Activated gamma-delta T cell treated with Interleukin-2 at 50 U/mL for 16 hours (primary cell): Measurements from ENCODE around the gene AGPAT1.
"Not testable (repeated sequence)": the region's sequence is repeated elsewhere in the genome, so short reads cannot be mapped to it uniquely, and the experiment has no call there.

Experiments used
- DNase-seq: peaks from one replicate; pipeline ENCODE4 v3.0.0-alpha.2; 2020

The AGPAT1 gene

GRCh38 chr6:32185681-32186131, 9.8 kb upstream of the AGPAT1 start:
- DNase-seq: not testable (repeated sequence)

DNA sequence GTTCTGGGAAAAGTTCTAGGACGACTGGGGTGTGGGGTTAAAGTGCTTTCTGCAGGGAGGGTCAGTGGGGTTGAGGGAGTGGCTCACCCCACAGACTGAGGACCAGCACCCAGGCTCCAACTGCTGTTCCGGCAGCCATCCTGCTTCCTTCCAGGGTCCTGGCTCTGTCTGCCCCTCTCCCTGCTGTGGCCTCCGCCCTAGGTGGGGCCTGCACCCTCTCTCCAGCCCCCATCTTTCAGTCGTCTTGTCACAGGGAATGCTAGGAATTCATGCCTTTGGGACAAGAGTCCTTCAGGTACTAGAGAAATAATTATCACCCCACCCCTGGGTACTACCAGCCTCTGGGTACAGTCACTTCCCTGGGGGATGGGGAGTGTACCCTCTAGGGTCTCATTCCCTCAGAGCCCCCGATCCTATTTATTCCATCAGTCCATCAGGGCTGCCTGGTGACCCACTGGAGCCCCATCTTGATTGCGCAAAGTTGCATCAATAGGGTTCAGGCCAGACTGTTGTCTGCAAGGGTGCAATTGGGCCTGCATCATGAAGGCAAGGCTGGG, 8.3 kb upstream of the AGPAT1 start, which contains the start of gene AGER:
Gene AGER, minus strand, starts transcription at position 170 of the 557 bp plus-strand sequence. Its CDS starts 31 bp downstream, at position 139.
- DNase-seq: no peak

- no peak for DNase-seq
Observed at GRCh38 chr6:32183483-32184083, 7.7 kb upstream of the AGPAT1 start.

DNA sequence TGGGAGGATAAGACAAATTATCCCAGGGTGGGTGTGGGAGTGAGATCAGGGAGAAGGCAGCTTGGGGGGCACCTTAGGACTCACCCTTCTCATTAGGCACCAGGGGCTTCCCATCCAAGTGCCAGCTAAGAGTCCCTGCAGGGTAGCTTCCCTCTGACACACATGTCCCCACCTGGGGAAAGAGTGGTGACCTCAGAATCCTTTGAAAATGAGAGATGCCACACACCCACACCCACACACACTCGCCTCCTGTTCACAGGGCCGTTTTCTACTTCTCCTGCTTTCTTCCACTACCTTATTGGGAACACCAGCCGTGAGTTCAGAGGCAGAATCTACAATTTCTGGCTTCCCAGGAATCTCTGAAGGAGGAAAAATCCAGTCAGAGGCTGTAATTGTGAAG, 7.1 kb upstream of the AGPAT1 start:
- DNase-seq: no peak

DNA sequence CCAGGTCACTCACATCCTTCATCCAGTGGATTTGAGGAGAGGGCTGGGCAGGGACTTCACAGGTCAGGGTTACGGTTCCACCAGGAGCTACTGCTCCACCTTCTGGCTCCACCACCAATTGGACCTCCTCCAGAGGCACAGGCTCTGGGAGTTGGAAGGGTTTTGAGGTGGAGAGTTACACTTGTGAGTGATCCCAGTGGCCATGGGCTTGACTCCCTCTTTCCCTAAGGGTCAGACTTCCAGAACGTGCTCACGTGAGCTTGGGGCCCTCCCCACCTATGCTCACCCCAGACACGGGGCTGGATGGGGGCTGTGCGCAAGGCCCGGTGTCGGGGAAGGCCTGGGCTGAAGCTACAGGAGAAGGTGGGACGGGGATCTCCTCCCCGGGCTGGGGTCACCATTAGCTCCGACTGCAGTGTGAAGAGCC, 6.7 kb upstream of the AGPAT1 start:
- no peak for DNase-seq

DNA sequence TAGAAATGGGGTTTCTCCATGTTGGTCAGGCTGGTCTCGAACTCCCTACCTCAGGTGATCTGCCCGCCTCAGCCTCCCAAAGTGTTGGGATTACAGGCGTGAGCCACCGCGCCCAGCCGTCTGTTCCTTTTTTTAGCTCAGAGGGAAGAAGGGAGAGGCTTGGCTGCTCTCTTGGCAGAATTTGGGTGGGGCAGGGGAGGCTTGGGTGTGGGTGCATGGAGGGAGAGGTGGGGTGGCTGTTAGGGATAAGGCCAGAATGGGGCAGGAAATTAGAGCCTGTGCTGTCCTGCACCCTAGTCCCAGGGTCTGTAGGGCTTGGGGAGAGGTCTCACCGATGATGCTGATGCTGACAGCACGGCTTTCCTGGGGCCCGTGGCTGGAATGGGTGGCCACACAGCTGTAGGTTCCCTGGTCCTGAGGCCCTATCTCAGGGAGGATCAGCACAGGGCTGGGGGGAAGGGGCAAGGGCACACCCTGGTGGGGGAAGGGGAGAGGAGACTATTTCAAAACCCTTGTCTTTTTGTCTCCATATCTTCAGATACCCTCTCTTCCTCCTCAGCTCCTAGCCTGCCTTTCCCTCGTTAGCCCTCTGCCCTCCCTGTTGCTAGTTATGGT, 6.1 kb upstream of the AGPAT1 start:
- DNase-seq: no peak

GRCh38 chr6:32181148-32181702, 5.3 kb upstream of the AGPAT1 start:
- no peak for DNase-seq

DNA sequence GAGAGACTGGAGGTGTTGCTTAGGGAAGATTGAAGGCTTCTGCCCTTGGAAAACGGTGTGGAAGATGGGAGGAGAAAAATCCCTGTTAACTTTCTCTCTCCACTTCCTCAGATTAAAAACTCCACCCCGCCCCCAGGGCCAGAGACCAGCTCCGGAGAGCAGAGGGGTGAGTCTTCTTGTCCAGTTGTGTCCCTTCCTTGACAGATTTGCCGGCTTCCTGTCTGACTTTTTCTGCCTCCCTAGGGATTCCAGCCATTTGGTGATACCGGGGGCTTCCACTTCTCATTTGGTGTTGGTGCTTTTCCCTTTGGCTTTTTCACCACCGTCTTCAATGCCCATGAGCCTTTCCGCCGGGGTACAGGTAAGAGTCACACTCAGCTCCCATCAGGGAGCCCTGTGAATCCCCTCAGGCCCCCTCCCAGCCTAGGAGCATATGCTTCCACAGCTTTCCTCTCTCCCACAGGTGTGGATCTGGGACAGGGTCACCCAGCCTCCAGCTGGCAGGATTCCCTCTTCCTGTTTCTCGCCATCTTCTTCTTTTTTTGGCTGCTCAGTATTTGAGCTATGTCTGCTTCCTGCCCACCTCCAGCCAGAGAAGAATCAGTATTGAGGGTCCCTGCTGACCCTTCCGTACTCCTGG, 4.0 kb upstream of the AGPAT1 start:
- no peak for DNase-seq

GRCh38 chr6:32178547-32179440, 2.9 kb upstream of the AGPAT1 start:
- DNase-seq: no peak

DNA sequence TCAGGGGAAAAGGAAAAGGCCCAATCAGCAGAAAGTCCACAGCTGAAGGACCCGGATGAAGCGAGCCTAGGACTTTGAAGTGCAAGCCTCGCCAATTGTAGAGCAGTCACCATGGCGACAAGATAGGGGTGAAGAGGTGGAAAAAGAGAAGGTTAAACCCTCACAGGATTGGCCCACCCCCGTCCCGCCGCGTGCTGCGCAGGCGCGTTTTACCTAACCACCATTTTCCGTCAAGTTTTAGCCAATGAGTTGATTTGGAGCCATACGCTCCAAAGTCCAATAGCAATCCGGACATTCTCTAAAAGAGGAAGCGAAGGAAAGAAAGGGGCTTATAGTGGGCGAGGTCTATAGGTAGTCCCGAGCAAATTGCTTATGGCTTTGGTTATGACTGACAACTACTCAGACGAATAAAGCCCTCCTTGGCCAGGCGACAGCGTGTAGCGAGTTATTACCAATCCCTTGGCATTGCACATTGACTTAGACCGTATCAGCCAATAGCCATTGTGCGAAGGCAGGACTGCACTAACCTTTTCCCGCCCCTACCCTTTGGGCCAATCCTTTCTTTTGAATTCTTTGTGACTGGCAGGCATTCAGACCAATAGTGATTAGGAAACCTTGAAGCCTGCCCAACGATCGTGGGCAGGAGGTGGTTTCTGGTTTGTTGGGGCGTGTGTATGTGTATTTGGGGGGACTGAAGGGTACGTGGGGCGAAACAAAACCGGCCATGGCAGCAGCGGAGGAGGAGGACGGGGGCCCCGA, 2.1 kb upstream of the AGPAT1 start, which contains the start of gene RNF5:
Gene RNF5, plus strand, starts transcription at position 618 of the 759 bp plus-strand sequence. Its CDS starts 107 bp downstream, at position 725.
- peak; percentile 93 for DNase-seq

GRCh38 chr6:32177183-32177787, 1.4 kb upstream of the AGPAT1 start:
- DNase-seq: no peak

DNA sequence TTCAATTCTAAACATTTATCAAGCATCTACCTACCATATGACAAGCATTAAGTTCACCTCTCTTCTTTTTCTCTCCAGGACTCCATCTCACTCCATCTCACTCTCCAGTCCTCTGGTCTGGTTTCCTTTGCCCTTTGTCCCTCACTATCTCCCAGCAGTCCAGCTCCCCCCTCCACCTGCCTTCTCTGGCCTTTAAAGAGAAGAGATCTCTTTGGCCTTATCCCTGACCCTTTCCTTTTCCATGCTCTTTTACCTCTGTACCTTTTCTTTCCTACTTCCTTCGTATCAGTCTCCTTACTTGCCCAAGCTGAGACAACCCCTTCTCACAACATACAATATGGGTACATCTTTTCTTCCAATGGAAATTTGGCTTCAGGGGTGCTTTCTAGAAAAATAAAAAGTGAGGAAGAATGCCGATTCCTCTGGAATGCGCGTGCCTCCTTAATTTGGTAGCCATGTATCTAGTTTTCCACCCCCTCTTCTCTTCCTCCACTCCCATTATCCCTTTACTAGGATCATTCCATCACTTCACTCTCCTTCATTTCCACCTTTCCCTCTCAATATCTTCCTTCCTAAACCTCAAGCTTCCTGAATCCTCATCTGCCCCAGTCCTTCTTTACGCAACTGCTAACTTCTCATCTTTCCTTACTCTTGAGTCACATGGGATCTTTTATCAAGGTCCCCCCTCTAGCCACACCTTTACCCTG, 745 bp upstream of the AGPAT1 start:
- no peak for DNase-seq

GRCh38 chr6:32175322-32175710, 568 bp downstream of the AGPAT1 start:
- no peak for DNase-seq

DNA sequence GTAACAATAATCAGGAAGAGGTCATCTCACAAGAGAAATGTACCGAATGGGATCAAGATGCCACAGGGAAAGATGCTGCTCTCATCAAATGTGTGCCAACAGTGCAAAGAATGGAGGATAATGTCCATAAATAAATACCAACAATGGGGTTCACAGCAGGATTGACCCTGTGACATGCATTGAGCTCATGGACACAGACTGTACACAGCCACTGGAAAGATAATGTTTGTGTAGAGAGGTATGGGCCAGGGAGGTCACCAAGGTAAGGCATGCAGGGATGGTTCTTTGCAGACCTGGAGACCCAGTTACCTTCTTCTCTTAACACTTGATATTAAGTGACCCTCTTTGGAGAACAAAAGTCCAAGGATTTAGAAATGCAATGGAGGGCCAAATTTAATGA, 1.5 kb downstream of the AGPAT1 start:
- no peak for DNase-seq

DNA sequence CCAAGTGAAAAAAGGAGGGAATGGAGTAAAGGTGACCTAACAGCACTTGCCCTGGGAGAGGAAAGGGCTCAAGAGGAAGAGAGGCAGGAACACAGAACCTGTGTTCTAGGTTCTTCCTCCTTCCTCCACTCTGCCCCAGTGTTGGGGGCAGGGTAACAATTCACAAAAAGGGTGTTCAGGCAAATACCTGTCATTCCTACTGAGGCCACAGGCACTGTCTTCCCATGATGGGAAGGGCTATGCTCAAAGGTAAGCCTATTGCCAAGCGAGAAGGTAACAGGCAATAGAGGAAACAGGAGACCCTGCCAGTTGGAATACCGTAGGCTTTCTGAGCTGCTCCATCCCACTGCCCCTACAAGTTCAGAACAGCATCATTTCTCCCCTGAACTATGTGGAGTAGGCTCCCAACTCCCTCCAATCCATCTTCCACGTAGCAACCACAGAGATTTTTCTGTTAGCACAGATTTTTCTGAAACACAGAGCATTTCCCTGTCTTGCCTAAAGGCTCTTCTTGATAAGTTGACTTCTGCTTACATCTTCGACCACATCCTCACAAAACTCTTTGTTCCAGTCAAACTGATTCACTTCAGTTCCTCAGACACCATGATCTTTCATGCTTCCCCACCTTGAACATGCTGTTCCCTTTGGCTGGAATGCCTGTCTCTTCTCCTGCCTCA, 2.7 kb downstream of the AGPAT1 start:
- DNase-seq: no peak

DNA sequence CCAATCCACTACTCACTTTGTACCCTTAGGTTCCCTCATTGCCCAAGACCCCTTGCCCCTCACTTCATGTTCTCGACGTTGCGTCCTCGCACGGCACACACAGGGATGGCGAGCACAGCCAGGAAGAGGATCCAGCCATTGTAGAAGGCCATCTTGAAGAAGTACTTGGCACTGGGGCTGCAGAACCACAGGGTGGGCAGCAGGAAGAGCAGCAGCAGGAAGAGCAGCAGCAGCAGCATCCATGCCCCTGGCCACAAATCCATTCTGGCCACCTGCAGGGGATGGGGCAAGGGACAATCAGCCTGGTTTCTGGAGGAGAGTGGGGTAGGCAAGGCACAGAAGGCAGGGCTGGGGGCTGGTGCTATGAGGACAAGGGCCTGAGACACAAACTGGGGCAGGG, 4.7 kb downstream of the AGPAT1 start:
- no peak for DNase-seq

- DNase-seq: no peak
Observed at GRCh38 chr6:32170294-32170693, 5.6 kb downstream of the AGPAT1 start.

GRCh38 chr6:32168807-32169591, 6.9 kb downstream of the AGPAT1 start:
- no peak for DNase-seq

DNA sequence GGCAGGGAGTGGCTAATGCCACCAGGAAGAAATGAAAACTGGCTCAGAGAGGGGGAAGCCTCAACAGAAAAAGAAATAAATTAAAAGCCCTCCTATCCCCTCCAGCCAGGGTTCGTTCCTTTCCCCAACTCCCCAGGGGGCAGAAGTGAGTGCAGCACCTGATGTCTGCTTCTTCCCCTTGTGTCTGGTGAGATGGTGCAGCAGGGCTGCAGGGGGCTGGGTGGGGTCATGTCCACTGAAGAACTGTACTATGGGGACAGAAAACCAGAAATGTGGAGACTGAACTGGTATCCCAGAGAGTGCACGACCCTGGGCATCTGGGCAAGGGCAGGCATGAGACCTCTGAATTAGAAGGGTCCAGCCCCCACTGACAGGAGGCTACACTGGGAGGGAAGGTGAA, 7.5 kb downstream of the AGPAT1 start:
- no peak for DNase-seq
